ENCODE results near the gene PPDPF. TPM values are rescaled to one million over a fixed set of nuclear protein-coding genes. Genes with fewer than 3 reads are reported as not detected.

Gene PPDPF
- total and polyA plus RNA-seq, 11 donors: 182 to 442 (median 269) TPM

GRCh38 chr20:63492518-63492917 is 28.0 kb upstream of the PPDPF start:
- no peak for DNase-seq
- TF ChIP-seq CTCF (IDR thresholded peaks at IDR 0.05) (no peak), POLR2A (IDR thresholded peaks at IDR 0.05) (no peak)
- Histone ChIP-seq H3K27me3 (peaks cover 10 to 46% (median 16%) of the 10 kb centered on the region in 9 donors), H3K4me1 (peaks cover 2 to 43% (median 22%) of the 10 kb centered on the region in 12 donors), H3K4me3 (no peak overlapping the region), H3K36me3 (peaks cover 0 to 67% (median 13%) of the 10 kb centered on the region in 9 donors), H3K27ac (no peak overlapping the region), H3K9me3 (no peaks in the 10 kb centered on the region)
- intact Hi-C loops (cut with DNase I): no loop called here
- ATAC-seq: no peak
- 82 to 96% (median 94%) methylated on average over 2 of the region's 2 CpGs for WGBS, 4 donors

- Histone ChIP-seq H3K9me3 (no peaks in the 10 kb centered on the region), H3K36me3 (peaks cover 0 to 63% (median 13%) of the 10 kb centered on the region in 9 donors), H3K4me3 (no peak overlapping the region), H3K4me1 (peaks cover 2 to 47% (median 22%) of the 10 kb centered on the region in 12 donors), H3K27me3 (peaks cover 7 to 44% (median 17%) of the 10 kb centered on the region in 9 donors), H3K27ac (no peak overlapping the region)
- ATAC-seq (no peak), DNase-seq (peak in 1 of 5 donors; percentile 42)
- intact Hi-C loops (cut with DNase I): no loop called here
- 87 to 94% (median 93%) methylated on average over 12 to 14 of the region's 14 CpGs for WGBS, 4 donors
- TF ChIP-seq POLR2A (IDR thresholded peaks at IDR 0.05) (no peak), CTCF (IDR thresholded peaks at IDR 0.05) (no peak)
Measured at GRCh38 chr20:63492982-63493381, 27.6 kb upstream of the PPDPF start.

DNA sequence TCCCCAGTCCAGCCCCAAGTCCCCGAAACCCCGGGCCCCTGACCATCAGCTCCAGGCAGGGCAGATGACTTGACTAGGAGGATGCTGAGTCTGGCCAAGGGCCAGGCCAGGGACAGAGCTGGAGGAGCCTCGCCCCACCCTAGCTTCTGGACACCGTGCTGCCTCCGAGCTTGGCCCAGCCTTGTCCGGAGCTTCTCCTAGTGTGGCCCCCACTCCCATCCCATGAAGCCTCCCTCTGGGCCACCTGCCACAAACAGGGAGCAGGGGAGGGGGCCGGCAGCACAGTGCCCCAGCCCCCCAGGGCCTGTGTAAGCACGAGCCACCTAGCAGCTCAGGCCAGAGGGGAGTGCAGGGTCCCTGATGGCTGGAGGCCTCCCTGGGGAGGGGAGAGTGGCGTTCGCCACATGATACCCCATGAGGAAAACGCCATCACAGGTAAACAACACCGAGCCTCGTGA is 27.0 kb upstream of the PPDPF start:
- DNase-seq: peak in 1 of 5 donors; percentile 47
- Histone ChIP-seq H3K4me3 (no peak overlapping the region), H3K27me3 (peaks cover 6 to 46% (median 17%) of the 10 kb centered on the region in 9 donors), H3K36me3 (peaks cover 0 to 59% (median 10%) of the 10 kb centered on the region in 9 donors), H3K9me3 (no peaks in the 10 kb centered on the region), H3K4me1 (peaks cover 2 to 48% (median 19%) of the 10 kb centered on the region in 12 donors), H3K27ac (no peak overlapping the region)
- no peak for TF ChIP-seq POLR2A (IDR thresholded peaks at IDR 0.05)
- intact Hi-C loops (cut with DNase I): no loop called here
- WGBS, 4 donors: 59 to 70% (median 62%) methylated on average over 8 to 13 of the region's 13 CpGs
- no peak for ATAC-seq

DNA sequence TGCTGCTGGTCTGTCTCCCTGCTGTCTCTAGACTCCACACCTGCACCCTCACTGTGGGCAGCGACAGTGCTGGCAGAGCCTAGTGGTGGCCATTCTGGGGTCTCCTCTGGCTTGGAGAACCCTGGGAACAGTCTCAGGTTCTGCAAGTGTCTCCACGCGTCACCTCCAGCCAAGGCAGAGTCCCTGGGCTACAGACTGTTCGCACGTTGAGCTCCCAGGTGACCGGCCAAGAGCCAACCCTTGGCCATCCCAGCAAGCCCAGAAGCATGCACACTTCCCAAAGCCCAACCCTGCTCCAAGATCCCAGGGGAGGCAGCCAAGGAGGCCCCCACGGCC is 26.5 kb upstream of the PPDPF start:
- ATAC-seq (no peak), DNase-seq (no peak)
- no peaks in the 10 kb centered on the region for H3K9me3 ChIP-seq
- no peak overlapping the region for H3K4me3 ChIP-seq
- H3K4me1 ChIP-seq: peaks cover 2 to 47% (median 18%) of the 10 kb centered on the region in 12 donors
- H3K27ac ChIP-seq: no peak overlapping the region
- intact Hi-C loops (cut with DNase I): no loop called here
- 56 to 77% (median 66%) methylated on average over 3 to 7 of the region's 7 CpGs for WGBS, 4 donors
- TF ChIP-seq POLR2A (IDR thresholded peaks at IDR 0.05) (no peak), CTCF (IDR thresholded peaks at IDR 0.05) (no peak)
- H3K27me3 ChIP-seq: peaks cover 2 to 42% (median 17%) of the 10 kb centered on the region in 9 donors
- peaks cover 0 to 54% (median 5%) of the 10 kb centered on the region in 9 donors for H3K36me3 ChIP-seq
